MM.1S (cell line): ENCODE results near the gene MLIP.

Source experiments
- CTCF ChIP-seq: fragments of 300-600 bp; sonication (generic); IDR thresholded peaks from 2 replicates; pipeline ENCODE4 v1.5.1; 2016; ENCODE audit warnings: antibody characterized with exemption, low read length, mixed read lengths
- EZH2 ChIP-seq: fragments of 300-600 bp; sonication (generic); optimal IDR thresholded peaks from 2 replicates; pipeline ENCODE3; 2017; ENCODE audit warnings: low read depth, mild to moderate bottlenecking, antibody characterized with exemption, low read length, mixed read lengths
- EZH2phosphoT487 ChIP-seq: fragments of 300-600 bp; sonication (generic); IDR thresholded peaks from 2 replicates; pipeline ENCODE4 v1.6.1; 2018; ENCODE audit warnings: antibody characterized with exemption, low read length

- TF ChIP-seq EZH2phosphoT487 = no peak
- TF ChIP-seq CTCF = no peak
- no peak for TF ChIP-seq EZH2
Measured at GRCh38 chr6:54217018-54217417, 105.8 kb downstream of the MLIP start.
